Measurements from ENCODE around the gene MCEMP1. TPM values are rescaled to one million over a fixed set of nuclear protein-coding genes. Genes with fewer than 3 reads are reported as not detected.
"Not testable (repeated sequence)": the region's sequence is repeated elsewhere in the genome, so short reads cannot be mapped to it uniquely, and the experiment has no call there.

MCEMP1 gene
- total RNA-seq, 2 donors from 2014 or later = not detected

DNA sequence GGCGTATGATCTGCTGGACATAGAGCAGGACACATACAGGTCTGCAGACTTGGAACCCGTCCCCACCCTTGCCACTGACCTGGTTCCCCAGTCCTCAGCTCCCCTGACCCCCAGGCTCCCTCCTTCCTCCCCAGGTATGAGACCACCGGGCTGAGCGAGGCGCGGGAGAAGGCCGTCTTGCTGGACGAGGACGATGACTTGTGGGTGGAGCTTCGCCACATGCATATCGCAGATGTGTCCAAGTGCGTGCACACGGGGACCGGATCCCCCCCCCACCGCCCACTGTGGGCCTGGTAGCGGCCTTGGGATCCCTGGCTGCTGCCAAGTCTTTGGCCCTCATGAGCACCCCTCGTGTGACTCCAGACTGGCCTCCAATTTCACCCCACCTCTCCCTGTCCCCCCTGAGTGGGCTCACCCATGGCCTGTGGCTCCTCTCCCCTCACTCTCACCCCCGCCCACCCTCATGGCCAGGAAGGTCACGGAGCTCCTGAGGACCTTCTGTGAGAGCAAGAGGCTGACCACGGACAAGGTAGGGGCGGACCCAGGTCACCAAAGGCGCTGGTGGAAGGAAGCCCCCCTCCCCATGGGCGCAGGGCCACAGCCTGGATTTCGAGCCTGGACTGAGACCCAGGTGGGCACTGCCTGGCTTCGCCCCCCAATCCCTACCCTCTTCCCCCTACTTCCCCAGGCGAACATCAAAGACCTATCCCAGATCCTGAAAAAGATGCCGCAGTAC lies 34.4 kb upstream of the MCEMP1 start:
- H3K27ac Mint-ChIP-seq = no peak overlapping the region
- WGBS, 2 experiments (ENCODE audit: insufficient coverage in 1 of 2, insufficient read length in 1 of 2) = 92 to 97% methylated on average over 10 to 27 of the region's 27 CpGs
- H3K4me3 ChIP-seq (ENCODE audit: low read length) = no peak overlapping the region
- no peak overlapping the region for H3K4me3 Mint-ChIP-seq
- H3K27me3 ChIP-seq (ENCODE audit: control insufficient read depth, insufficient read depth, low read length, poor library complexity, severe bottlenecking) = no peaks in the 10 kb centered on the region
- H3K9me3 Mint-ChIP-seq = peaks cover 2% of the 10 kb centered on the region
- peaks cover 18% of the 10 kb centered on the region for H3K36me3 ChIP-seq (ENCODE audit: control insufficient read depth, insufficient read depth, low read length)
- H3K9me3 ChIP-seq (ENCODE audit: control insufficient read depth, low read length) = no peaks in the 10 kb centered on the region
- no peaks in the 10 kb centered on the region for H3K4me1 ChIP-seq (ENCODE audit: control insufficient read depth, insufficient read depth, low read length)
- H3K4me1 Mint-ChIP-seq = peaks cover 8% of the 10 kb centered on the region
- TF ChIP-seq, protein P1, sequence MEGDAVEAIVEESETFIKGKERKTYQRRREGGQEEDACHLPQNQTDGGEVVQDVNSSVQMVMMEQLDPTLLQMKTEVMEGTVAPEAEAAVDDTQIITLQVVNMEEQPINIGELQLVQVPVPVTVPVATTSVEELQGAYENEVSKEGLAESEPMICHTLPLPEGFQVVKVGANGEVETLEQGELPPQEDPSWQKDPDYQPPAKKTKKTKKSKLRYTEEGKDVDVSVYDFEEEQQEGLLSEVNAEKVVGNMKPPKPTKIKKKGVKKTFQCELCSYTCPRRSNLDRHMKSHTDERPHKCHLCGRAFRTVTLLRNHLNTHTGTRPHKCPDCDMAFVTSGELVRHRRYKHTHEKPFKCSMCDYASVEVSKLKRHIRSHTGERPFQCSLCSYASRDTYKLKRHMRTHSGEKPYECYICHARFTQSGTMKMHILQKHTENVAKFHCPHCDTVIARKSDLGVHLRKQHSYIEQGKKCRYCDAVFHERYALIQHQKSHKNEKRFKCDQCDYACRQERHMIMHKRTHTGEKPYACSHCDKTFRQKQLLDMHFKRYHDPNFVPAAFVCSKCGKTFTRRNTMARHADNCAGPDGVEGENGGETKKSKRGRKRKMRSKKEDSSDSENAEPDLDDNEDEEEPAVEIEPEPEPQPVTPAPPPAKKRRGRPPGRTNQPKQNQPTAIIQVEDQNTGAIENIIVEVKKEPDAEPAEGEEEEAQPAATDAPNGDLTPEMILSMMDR (conservative IDR thresholded peaks at IDR 0.05) = no peak
- no peak overlapping the region for H3K27ac ChIP-seq (ENCODE audit: low read depth, low read length)
- H3K9ac ChIP-seq (ENCODE audit: extremely low read depth, low read length, poor library complexity, severe bottlenecking) = no peak overlapping the region
- peaks cover 32% of the 10 kb centered on the region for H3K36me3 Mint-ChIP-seq (ENCODE audit: low read depth)
- DNase-seq = no peak
- H3K27me3 Mint-ChIP-seq (ENCODE audit: insufficient read depth) = no peaks in the 10 kb centered on the region

DNA sequence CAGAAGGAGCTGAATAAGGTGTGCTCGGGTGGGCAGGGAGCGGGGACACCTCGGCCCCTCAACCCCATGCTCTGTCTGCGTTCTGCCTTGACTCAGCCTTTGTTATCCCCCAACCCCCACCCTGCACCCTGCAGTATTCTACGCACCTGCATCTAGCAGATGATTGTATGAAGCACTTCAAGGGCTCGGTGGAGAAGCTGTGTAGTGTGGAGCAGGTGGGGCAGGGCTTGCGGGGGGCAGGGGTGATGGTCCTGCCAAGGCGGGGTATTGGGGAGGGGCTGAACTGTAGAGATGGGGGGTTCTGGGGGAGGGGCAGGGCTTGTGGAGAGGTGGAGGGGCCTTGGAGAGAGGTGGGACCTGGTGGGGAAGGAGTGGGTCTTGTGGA lies 33.9 kb upstream of the MCEMP1 start:
- Mint-ChIP-seq H3K9me3 (peaks cover 2% of the 10 kb centered on the region), H3K27me3 (ENCODE audit: insufficient read depth) (no peaks in the 10 kb centered on the region), H3K4me1 (peaks cover 8% of the 10 kb centered on the region), H3K27ac (no peak overlapping the region), H3K36me3 (ENCODE audit: low read depth) (peaks cover 38% of the 10 kb centered on the region), H3K4me3 (no peak overlapping the region)
- H3K4me1 ChIP-seq (ENCODE audit: control insufficient read depth, insufficient read depth, low read length) = no peaks in the 10 kb centered on the region
- H3K9ac ChIP-seq (ENCODE audit: extremely low read depth, low read length, poor library complexity, severe bottlenecking) = no peak overlapping the region
- WGBS, 2 experiments (ENCODE audit: insufficient coverage in 1 of 2, insufficient read length in 1 of 2) = 92% methylated on average over 8 of the region's 8 CpGs; no CpG with 5 or more reads in 1 of the 2 experiments
- TF ChIP-seq, protein P1 (conservative IDR thresholded peaks at IDR 0.05) = no peak
- no peak for DNase-seq
- no peaks in the 10 kb centered on the region for H3K27me3 ChIP-seq (ENCODE audit: control insufficient read depth, insufficient read depth, low read length, poor library complexity, severe bottlenecking)
- H3K36me3 ChIP-seq (ENCODE audit: control insufficient read depth, insufficient read depth, low read length) = peaks cover 18% of the 10 kb centered on the region
- H3K27ac ChIP-seq (ENCODE audit: low read depth, low read length) = no peak overlapping the region
- no peaks in the 10 kb centered on the region for H3K9me3 ChIP-seq (ENCODE audit: control insufficient read depth, low read length)
- no peak overlapping the region for H3K4me3 ChIP-seq (ENCODE audit: low read length)

DNA sequence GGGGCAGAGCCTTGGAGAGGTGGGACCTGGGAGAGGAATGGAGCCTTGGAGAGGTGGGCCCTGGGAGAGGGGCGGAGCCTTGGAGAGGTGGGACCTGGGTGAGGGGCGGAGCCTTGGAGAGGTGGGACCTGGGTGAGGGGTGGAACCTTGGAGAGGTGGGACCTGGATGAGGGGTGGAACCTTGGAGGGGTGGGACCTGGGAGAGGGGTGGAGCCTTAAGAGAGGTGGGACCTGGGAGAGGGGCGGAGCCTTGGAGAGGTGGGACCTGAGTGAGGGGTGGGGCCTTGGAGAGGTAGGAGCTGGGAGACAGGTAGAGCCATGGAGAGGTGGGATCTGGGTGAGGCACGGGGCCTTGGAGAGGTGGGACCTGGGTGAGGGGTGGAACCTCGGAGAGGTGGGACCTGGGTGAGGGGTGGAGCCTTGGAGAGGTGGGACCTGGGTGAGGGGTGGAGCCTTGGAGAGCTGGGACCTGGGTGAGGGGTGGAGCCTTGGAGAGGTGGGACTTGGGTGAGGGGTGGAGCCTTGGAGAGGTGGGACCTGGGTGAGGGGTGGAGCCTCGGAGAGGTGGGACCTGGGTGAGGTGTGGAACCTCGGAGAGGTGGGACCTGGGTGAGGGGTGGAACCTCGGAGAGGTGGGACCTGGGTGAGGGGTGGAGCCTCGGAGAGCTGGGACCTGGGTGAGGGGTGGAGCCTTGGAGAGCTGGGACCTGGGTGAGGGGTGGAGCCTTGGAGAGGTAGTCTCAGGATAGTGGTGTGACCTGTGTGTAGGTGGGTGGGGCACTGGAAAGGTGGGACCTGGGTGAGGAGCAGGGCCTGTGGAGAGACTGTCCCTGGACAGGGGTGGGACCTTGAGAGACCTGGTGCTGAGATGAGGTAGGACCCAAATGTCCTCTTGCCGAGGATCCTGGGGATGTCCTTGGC lies 33.0 kb upstream of the MCEMP1 start:
- WGBS, 2 experiments (ENCODE audit: insufficient coverage in 1 of 2, insufficient read length in 1 of 2) = 64 to 75% methylated on average over 6 to 10 of the region's 10 CpGs
- H3K4me1 Mint-ChIP-seq; H3K27ac Mint-ChIP-seq; H3K9ac ChIP-seq (ENCODE audit: extremely low read depth, low read length, poor library complexity, severe bottlenecking); H3K4me3 ChIP-seq (ENCODE audit: low read length); H3K4me1 ChIP-seq (ENCODE audit: control insufficient read depth, insufficient read depth, low read length); H3K27me3 ChIP-seq (ENCODE audit: control insufficient read depth, insufficient read depth, low read length, poor library complexity, severe bottlenecking); H3K27me3 Mint-ChIP-seq (ENCODE audit: insufficient read depth); H3K9me3 Mint-ChIP-seq; H3K27ac ChIP-seq (ENCODE audit: low read depth, low read length); H3K9me3 ChIP-seq (ENCODE audit: control insufficient read depth, low read length); H3K4me3 Mint-ChIP-seq: not testable (repeated sequence)
- peak; percentile 88 for DNase-seq
- H3K36me3 Mint-ChIP-seq (ENCODE audit: low read depth) = peaks cover 43% of the 10 kb centered on the region
- H3K36me3 ChIP-seq (ENCODE audit: control insufficient read depth, insufficient read depth, low read length) = peaks cover 18% of the 10 kb centered on the region
